Activated T-cell treated with anti-CD3 and anti-CD28 coated beads, Interleukin-2, amount 50 U/mL, for 24 hours (primary cell): Measurements from ENCODE around the gene EPX.

Experiments used
- DNase-seq: peaks from one replicate; pipeline ENCODE4 v3.0.0-alpha.2; 2020
- H3K27ac Mint-ChIP-seq: 2 replicates; pipeline ENCODE4 v1.8.0; 2020; ENCODE audit warnings: mild to moderate bottlenecking, mixed read lengths
- H3K27me3 Mint-ChIP-seq: 2 replicates; pipeline ENCODE4 v1.8.0; 2020; ENCODE audit warnings: mixed read lengths
- H3K36me3 Mint-ChIP-seq: 2 replicates; pipeline ENCODE4 v1.8.0; 2020; ENCODE audit warnings: low read depth, mixed read lengths
- H3K4me1 Mint-ChIP-seq: 2 replicates; pipeline ENCODE4 v1.8.0; 2020; ENCODE audit warnings: low read depth, mixed read lengths
- H3K4me3 Mint-ChIP-seq: 2 replicates; pipeline ENCODE4 v1.8.0; 2020; ENCODE audit warnings: mild to moderate bottlenecking, moderate library complexity, mixed read lengths
- H3K9me3 Mint-ChIP-seq: 2 replicates; pipeline ENCODE4 v1.8.0; 2020; ENCODE audit warnings: mixed read lengths

EPX gene

DNA sequence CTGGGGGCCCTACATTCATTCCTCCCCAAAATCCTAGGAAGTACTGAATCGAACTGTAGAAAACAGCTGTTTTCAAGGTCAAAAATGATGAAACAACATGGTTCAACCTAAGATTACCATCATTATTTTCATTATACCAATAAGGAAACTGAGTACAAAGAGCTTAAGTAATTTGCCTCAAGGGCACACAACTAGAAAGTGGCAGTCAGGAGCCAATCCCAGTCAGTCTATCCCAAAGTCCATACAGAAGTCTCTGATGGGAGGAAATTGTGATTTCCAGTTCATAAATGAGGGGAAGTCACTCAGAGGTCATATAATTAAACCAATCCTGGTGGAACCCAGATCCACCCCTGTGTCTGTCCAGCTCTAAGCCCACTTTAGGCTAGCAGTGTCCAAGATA, 54.3 kb downstream of the EPX start:
- no peak overlapping the region for H3K27ac Mint-ChIP-seq
- H3K9me3 Mint-ChIP-seq, result no peaks in the 10 kb centered on the region
- H3K4me3 Mint-ChIP-seq, result no peak overlapping the region
- H3K27me3 Mint-ChIP-seq, result peaks cover 57% of the 10 kb centered on the region
- peaks cover 19% of the 10 kb centered on the region for H3K4me1 Mint-ChIP-seq
- no peak for DNase-seq
- H3K36me3 Mint-ChIP-seq, result no peaks in the 10 kb centered on the region

GRCh38 chr17:58247511-58248363, 55.2 kb downstream of the EPX start:
- Mint-ChIP-seq H3K27ac (no peak overlapping the region), H3K27me3 (peaks cover 55% of the 10 kb centered on the region), H3K9me3 (no peaks in the 10 kb centered on the region), H3K4me3 (no peak overlapping the region), H3K4me1 (peaks cover 11% of the 10 kb centered on the region), H3K36me3 (no peaks in the 10 kb centered on the region)
- DNase-seq, result no peak

- H3K4me3 Mint-ChIP-seq, result peak overlapping the region; percentile 74
- H3K4me1 Mint-ChIP-seq, result peaks cover 11% of the 10 kb centered on the region
- no peak overlapping the region for H3K27ac Mint-ChIP-seq
- H3K9me3 Mint-ChIP-seq, result no peaks in the 10 kb centered on the region
- H3K27me3 Mint-ChIP-seq, result peaks cover 50% of the 10 kb centered on the region
- DNase-seq, result no peak
- no peaks in the 10 kb centered on the region for H3K36me3 Mint-ChIP-seq
These were observed 56.4 kb downstream of the EPX start for GRCh38 chr17:58248955-58249269.

GRCh38 chr17:58249270-58250133, 57.0 kb downstream of the EPX start:
- peaks cover 47% of the 10 kb centered on the region for H3K27me3 Mint-ChIP-seq

GRCh38 chr17:58250344-58251011, 58.0 kb downstream of the EPX start:
- no peaks in the 10 kb centered on the region for H3K9me3 Mint-ChIP-seq
- H3K27ac Mint-ChIP-seq, result no peak overlapping the region
- H3K4me1 Mint-ChIP-seq, result peaks cover 11% of the 10 kb centered on the region
- H3K27me3 Mint-ChIP-seq, result peaks cover 49% of the 10 kb centered on the region
- no peak overlapping the region for H3K4me3 Mint-ChIP-seq
- peak; percentile 43 for DNase-seq
- H3K36me3 Mint-ChIP-seq, result no peaks in the 10 kb centered on the region

More at GRCh38 chr17:58249270-58250133, 57.0 kb downstream of the EPX start:
- peak; percentile 91 for DNase-seq
- Mint-ChIP-seq H3K36me3 (no peaks in the 10 kb centered on the region), H3K4me1 (peaks cover 11% of the 10 kb centered on the region), H3K4me3 (peak overlapping the region; percentile 74), H3K9me3 (no peaks in the 10 kb centered on the region), H3K27ac (peak overlapping the region; percentile 42)

GRCh38 chr17:58252141-58252540, 59.6 kb downstream of the EPX start:
- DNase-seq, result no peak
- Mint-ChIP-seq H3K4me1 (peaks cover 11% of the 10 kb centered on the region), H3K27me3 (peaks cover 45% of the 10 kb centered on the region)

GRCh38 chr17:58253082-58253481, 60.6 kb downstream of the EPX start:
- Mint-ChIP-seq H3K36me3 (no peaks in the 10 kb centered on the region), H3K27me3 (peaks cover 49% of the 10 kb centered on the region), H3K27ac (no peak overlapping the region), H3K9me3 (no peaks in the 10 kb centered on the region), H3K4me1 (peaks cover 6% of the 10 kb centered on the region), H3K4me3 (no peak overlapping the region)
- DNase-seq, result no peak

More at GRCh38 chr17:58252141-58252540, 59.6 kb downstream of the EPX start:
- H3K4me3 Mint-ChIP-seq, result no peak overlapping the region
- H3K27ac Mint-ChIP-seq, result no peak overlapping the region
- H3K9me3 Mint-ChIP-seq, result no peaks in the 10 kb centered on the region
- H3K36me3 Mint-ChIP-seq, result no peaks in the 10 kb centered on the region
